ENCODE data around the gene CERS6. TPM values are rescaled to one million over a fixed set of nuclear protein-coding genes. Genes with fewer than 3 reads are reported as not detected.

The CERS6 gene
- total RNA-seq, 1 donor from 2014 or later = 10.9 TPM

DNA sequence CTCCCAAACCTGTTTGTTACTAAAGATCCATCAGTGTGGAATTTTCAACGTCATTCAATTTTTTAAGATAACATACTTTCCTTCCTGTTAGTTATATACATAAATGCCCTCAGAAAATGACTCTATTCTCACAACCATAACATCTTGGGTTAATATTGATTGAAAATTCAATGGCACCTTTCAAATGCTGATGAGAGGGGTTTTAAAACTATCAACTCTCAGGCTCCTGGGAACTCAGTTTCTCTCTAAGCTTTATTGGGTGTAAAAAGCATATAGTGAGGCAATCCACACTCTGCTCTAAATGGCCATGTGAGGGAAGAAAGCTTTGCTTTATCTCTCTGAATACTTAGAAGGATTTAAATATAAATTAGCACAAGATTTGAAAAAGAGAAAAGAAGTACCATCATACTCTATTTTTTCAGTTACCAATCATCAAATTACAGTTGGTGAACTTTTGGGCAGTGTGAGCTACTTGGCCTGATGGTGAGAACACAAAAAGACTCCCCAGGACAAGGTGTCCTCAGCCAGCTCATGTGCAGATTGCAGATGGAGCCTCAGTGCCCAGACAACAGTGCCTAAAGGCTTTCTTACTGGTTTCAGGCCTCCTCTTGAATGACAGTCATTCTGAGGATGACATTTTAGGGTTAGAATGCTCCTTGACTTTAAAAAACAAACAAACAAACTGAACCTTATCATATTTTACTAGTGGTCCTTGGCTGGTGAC lies 24.6 kb upstream of the CERS6 start:
- Histone ChIP-seq H3K27ac (no peak overlapping the region), H3K4me1 (no peaks in the 10 kb centered on the region), H3K9me3 (no peaks in the 10 kb centered on the region), H3K27me3 (no peaks in the 10 kb centered on the region), H3K4me3 (no peak overlapping the region), H3K36me3 (no peaks in the 10 kb centered on the region)
- intact Hi-C loops (cut with DNase I) = no loop called here
- DNase-seq (ENCODE audit: low spot score in 2 of 2) = no peak
- TF ChIP-seq, protein P1, sequence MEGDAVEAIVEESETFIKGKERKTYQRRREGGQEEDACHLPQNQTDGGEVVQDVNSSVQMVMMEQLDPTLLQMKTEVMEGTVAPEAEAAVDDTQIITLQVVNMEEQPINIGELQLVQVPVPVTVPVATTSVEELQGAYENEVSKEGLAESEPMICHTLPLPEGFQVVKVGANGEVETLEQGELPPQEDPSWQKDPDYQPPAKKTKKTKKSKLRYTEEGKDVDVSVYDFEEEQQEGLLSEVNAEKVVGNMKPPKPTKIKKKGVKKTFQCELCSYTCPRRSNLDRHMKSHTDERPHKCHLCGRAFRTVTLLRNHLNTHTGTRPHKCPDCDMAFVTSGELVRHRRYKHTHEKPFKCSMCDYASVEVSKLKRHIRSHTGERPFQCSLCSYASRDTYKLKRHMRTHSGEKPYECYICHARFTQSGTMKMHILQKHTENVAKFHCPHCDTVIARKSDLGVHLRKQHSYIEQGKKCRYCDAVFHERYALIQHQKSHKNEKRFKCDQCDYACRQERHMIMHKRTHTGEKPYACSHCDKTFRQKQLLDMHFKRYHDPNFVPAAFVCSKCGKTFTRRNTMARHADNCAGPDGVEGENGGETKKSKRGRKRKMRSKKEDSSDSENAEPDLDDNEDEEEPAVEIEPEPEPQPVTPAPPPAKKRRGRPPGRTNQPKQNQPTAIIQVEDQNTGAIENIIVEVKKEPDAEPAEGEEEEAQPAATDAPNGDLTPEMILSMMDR (IDR thresholded peaks at IDR 0.05) = no peak

DNA sequence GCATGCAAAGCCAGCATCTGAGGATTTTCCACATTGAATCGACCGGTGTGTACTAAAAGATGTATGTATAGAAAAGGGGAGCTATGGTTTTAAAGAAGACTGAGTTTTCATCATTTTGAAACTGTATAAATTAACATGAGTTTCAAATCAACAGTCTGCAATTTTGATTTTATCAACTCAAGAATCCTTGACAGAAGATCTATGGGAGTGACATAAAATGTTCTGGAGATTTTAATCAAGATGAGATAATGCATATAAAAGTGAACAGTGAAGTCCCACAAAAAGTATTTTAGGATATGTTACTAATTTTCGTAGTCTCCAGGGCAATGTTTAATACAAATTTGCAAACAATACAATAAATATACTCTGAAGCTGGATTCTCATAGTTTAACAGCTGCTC lies 24.0 kb upstream of the CERS6 start:
- Histone ChIP-seq H3K9me3 (no peaks in the 10 kb centered on the region), H3K36me3 (no peaks in the 10 kb centered on the region), H3K4me3 (no peak overlapping the region), H3K27me3 (no peaks in the 10 kb centered on the region), H3K27ac (no peak overlapping the region), H3K4me1 (no peaks in the 10 kb centered on the region)
- TF ChIP-seq, protein P1 (IDR thresholded peaks at IDR 0.05) = no peak
- DNase-seq (ENCODE audit: low spot score in 2 of 2) = no peak
- intact Hi-C loops (cut with DNase I) = no loop called here

DNA sequence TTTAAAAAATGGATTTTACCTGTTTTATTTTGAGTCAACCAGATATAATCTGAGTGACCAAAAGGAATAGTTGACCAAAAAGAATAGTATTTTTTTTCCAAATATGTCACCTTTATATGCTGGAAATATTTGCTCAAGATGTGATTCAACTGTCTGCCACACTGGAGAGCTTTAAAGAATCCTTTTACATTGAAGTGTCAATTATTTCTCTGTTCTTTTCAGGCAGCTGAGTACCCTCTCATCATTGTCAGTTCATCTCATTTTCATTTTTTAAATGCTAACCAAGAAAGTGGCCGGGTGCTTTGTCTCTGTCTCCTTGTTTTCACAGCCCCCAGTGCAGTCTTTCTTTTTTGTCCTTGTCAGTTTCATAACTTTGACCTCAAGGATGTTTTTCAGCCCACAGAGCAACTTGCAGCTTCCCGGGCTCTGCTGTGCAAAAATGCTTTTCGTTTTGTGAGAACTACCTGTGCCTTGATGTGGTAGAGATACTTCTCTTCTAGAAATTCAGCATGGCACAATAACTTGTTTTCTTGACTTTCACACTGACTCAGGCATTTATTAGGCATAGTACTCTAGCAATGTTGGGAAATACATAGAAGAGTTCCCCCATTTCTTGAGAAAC lies 23.4 kb upstream of the CERS6 start:
- no peaks in the 10 kb centered on the region for H3K36me3 ChIP-seq
- H3K27me3 ChIP-seq = no peaks in the 10 kb centered on the region
- TF ChIP-seq, protein P1 (IDR thresholded peaks at IDR 0.05) = no peak
- H3K9me3 ChIP-seq = no peaks in the 10 kb centered on the region
- no peak overlapping the region for H3K4me3 ChIP-seq
- no peaks in the 10 kb centered on the region for H3K4me1 ChIP-seq
- no peak overlapping the region for H3K27ac ChIP-seq
- no peak for DNase-seq (ENCODE audit: low spot score in 2 of 2)
- intact Hi-C loops (cut with DNase I) = no loop called here

DNA sequence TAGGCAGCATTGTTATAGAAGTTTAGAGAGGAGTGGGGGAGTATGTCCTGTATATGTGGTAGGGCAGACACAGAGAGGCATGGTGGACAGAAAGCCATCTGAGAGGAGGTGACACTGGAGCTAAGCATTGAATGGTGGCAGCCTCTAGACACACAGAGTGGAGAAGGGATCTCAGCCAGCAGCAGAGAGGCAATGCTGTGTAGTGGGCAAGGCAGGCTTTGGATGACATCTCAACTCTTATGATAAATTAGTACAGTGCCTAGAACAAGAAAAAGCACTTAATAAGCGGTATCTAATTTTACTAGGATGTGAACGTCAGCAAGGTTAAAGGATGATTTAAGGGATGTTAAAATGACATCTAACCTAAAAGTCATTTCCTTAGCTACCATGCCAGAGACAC lies 22.5 kb upstream of the CERS6 start:
- H3K27ac ChIP-seq = no peak overlapping the region
- intact Hi-C loops (cut with DNase I) = no loop called here
- H3K36me3 ChIP-seq = no peaks in the 10 kb centered on the region
- H3K4me1 ChIP-seq = no peaks in the 10 kb centered on the region
- no peak for DNase-seq (ENCODE audit: low spot score in 2 of 2)
- TF ChIP-seq, protein P1 (IDR thresholded peaks at IDR 0.05) = no peak
- no peak overlapping the region for H3K4me3 ChIP-seq
- no peaks in the 10 kb centered on the region for H3K27me3 ChIP-seq
- no peaks in the 10 kb centered on the region for H3K9me3 ChIP-seq

DNA sequence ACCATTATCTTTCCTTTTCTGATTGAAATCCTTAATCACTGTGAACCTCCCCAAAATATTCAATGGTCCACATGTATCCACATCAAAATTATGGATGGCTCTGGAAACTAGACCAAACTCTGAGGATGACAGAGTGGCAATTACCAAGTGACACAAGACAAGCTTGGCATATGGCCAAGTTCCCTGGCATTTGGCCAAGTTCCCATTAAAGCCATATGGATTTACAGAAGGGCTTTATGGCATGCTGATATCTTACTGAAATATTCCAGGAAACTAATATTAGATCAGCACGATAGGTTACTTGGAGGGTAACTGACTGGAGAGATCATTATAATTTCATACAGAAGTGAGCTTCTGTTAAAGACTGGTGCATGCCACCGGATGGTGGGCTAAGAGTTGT lies 21.9 kb upstream of the CERS6 start:
- no peak for DNase-seq (ENCODE audit: low spot score in 2 of 2)
- no peak overlapping the region for H3K4me3 ChIP-seq
- TF ChIP-seq, protein P1 (IDR thresholded peaks at IDR 0.05) = no peak
- H3K27ac ChIP-seq = no peak overlapping the region
- intact Hi-C loops (cut with DNase I) = no loop called here
- no peaks in the 10 kb centered on the region for H3K27me3 ChIP-seq
- H3K9me3 ChIP-seq = no peaks in the 10 kb centered on the region
- H3K4me1 ChIP-seq = no peaks in the 10 kb centered on the region
- no peaks in the 10 kb centered on the region for H3K36me3 ChIP-seq
